HG02798 (cell line): ENCODE measurements around the gene ARID3B.
"Not testable (repeated sequence)": the region's sequence is repeated elsewhere in the genome, so short reads cannot be mapped to it uniquely, and the experiment has no call there.

Source experiments
- ATAC-seq: cut with Tn5 transposase; IDR thresholded peaks from one replicate; pipeline ENCODE4 v1.9.1; 2021; ENCODE audit warnings: mild to moderate bottlenecking; ENCODE audit not compliant: unreplicated experiment, poor library complexity

The ARID3B gene, protein sequence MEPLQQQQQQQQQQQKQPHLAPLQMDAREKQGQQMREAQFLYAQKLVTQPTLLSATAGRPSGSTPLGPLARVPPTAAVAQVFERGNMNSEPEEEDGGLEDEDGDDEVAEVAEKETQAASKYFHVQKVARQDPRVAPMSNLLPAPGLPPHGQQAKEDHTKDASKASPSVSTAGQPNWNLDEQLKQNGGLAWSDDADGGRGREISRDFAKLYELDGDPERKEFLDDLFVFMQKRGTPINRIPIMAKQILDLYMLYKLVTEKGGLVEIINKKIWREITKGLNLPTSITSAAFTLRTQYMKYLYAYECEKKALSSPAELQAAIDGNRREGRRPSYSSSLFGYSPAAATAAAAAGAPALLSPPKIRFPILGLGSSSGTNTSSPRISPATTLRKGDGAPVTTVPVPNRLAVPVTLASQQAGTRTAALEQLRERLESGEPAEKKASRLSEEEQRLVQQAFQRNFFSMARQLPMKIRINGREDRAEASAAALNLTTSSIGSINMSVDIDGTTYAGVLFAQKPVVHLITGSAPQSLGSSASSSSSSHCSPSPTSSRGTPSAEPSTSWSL

DNA sequence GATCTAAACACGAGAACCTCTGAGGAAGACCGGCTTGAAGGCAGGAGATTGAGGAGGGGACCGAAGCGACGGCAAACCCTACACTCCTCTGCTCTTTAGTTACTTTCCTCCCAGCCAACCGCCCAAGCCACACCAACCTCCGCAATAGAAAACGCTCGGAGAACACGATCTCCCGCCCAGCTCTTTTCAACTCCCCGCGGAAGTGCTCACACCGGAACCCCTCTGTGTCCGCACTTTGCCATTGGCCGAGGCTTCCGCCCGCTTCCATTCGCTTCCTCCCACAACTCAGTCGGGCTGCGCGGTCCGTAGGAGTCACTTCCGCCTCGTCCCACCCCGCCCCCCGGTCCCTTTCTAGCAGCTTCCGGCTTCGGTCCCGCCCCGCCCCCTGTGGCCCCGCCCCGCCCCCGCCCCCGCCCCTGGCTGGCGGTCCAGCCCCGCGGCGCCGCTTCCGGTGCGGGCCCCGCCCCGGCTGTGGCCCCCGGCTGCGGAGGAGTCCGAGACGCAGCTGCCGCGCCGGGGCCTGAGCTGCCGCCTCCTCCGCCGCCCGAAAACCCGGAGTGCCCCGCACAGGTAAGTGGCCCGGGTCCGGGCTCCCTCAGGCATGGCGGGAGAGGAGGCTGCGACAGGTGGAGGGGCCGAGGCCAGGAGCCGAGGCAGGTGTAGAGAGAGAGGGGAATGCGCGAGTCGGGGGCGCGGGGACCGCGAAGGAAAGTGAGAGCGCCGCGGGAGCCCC lies at the start of gene ARID3B:
Gene ARID3B, plus strand, starts transcription at position 460 of the 733 bp plus-strand sequence. CDS start 2,717 bp downstream, outside the sequence.
- peak; percentile 88 for ATAC-seq

DNA sequence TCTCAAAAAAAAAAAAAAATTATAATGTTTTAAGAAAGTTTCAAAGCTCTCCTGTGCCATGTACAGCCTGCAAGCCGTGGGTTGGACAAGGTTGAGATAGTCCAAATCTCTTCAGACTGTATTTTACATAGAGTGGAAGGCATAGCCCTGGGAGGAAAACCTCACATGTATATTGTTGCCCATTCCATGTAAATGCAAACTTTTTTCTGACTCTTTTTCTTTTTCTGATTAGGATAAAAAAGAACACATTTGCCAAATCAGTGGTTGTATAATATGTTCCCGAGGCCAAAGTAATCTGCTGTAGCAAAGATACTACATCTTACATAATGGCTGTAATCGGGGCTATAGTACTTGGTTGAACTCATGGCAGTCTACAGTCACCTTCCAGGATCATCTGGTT lies 44.4 kb upstream of the ARID3B start:
- ATAC-seq: no peak

DNA sequence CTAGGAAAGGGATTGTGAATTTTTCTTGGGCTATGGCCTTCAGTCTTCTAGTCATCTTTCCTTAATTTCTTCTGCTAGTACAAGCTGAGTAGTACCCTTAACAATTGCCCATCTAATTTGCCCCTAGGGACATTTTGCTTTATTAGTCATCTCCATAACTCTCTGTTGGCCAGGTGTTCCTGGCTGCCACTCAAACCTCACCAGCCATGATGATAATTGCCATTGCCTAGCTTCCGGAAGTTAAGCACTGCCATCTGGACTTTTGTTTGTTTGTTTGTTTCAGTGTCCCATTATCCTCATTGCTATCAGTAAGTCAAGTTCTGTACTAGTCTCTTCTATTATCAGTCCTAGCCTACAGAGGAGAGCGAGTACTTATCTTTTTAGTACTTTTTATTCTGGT lies 43.4 kb upstream of the ARID3B start:
- ATAC-seq: no peak

DNA sequence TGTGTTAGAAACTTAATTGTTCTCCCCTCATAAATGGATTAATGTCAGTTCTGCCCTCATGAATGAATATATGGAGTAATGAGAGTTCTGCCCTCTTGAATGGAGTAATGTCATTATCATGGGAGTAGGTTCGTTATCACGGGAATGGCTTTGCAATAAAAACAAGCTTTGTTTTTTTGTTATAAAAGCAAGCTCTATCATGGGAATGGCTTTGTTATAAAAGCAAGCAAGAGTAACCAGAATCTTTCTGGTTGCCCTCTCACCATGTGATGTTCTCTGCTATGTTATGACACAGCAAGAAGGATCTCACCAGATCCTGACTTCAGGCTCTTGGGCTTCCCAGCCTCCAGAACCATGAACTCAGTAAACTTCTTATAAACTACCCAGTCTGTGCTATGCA lies 41.7 kb upstream of the ARID3B start:
- no peak for ATAC-seq

DNA sequence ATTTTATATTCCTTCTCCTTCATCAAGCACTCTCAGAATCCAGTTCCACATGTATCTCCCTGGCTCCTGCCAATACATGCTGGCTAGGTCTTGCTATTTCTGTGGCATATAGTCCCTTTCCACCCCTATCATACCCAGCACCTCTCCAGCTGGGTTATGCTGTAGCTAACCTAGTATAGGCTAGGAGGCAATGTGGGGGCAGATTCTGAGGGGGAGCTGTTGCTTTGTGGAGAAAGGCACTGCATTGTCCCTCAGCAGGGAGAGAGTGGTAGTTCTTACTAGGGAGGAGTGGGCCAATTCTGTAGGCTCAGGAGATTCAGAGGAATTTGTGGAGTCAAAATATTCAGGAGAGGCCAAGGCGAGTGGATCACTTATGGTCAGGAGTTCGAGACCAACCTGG lies 40.6 kb upstream of the ARID3B start:
- ATAC-seq: no peak

DNA sequence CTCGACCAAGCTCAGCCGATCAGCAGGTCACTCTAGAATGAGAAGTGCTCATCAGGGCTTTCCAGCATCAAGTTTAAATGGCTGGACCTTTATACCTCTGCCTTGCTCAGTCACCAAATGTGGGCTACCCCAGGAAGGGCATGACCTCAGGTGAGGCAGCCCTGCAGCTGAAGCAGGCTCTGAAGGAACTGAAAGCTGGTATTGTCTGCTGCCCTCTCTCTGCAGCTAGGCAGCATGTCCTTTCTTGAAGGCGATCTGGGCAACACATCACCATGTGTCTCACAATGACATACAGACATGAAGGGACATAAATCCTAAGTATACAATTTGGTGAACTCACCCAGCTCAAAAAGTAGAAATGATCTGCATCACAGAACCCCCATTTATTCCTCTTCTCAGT lies 38.7 kb upstream of the ARID3B start:
- ATAC-seq: no peak

DNA sequence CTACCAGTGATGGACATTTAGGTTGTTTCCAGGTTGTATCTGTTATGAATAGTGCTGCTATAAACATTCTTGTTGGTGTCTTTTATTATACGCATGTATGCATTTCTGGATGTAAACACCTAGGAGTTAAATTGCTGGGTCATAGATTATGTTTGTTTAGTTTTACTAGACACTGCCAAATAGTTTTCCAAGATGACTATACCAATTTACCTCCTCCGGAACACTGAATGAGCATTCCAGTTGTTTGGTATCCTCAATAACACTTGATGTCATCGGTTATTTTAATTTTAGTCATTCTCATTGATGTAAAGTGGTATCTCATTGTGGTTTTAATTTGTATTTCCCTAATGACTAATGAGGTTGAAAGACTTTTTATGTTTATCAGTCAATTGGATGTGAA lies 36.6 kb upstream of the ARID3B start:
- ATAC-seq: no peak

DNA sequence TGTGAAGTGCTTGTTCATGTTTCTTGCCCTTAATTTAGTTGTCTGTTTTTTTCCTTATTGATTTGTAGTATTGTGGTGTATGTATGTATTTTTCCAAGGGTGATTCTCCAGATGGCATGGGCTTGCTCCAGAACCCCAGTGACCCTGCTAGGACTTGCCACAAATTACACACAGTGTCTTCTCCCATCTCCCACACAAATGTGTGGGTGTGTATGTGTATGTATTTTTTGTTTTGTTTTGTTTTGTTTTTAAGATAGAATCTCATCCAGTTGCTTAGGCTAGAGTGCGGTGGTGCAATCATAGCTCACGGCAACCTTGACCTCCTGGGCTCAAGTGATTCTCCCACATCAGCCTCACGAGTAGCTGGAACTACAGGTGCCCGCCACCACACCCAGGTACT lies 36.2 kb upstream of the ARID3B start:
- ATAC-seq: no peak

DNA sequence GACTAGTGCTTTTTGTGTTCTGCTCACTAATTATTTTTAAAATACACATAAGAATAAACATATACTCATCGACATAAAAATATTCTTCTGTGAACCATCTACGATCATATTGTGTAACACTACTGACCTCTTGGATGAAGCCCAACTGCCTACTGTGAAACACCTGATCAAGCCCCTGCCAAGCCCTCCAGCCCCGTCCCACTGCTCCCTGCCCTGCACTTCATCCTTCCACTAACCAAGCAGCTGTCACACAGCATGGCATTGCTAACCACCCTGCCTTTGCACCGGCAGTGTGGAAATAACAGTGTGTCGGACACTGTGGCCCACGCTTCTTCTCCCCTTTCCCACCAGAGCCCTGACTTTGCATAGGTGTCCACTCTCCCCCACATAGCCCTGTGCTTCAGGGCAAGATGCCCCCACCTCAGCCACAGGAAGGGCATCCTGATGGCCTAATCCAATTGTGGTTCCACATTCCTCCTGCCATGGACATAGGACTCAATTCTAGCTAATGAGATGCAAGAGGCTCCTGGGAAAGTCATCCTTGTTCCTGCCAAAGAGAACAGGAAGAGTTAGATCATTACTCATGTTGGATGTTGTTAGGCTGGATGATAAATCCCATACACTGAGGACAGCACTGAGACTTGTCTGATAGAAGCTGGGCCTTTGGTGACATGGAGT lies 35.0 kb upstream of the ARID3B start:
- ATAC-seq: no peak

DNA sequence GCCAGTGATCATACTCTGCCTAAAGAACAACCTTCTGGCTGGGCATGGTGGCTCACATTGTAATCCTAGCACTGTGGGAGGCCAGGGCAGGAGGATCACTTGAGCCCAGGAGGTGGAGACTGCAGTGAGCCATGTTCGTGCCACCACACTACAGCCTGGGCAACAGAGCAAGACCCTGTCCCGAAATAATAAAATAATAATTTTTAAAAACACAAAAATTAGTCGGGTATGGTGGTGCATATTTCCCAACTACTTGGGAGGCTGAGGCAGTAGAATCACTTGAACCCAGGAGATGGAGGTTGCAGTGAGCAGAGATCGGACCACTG lies 34.5 kb upstream of the ARID3B start:
- ATAC-seq: no peak

DNA sequence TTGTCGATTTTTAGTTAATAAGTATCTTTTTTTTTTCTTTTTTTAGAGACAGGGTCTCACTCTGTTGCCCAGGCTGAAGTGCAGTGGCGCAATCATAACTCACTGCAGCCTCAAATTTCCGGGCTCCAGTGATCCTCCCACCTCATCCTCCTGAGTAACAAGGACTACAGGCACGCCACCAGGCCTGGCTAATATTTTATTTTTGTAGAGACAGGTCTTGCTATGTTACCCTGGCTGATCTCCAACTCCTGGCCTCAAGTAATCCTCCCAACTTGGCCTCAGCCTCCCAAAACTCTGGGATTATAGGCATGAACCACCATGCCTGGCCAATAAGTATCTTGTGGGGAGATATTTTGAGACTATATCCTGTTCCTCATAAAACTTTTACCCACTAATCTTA lies 29.4 kb upstream of the ARID3B start:
- no peak for ATAC-seq

DNA sequence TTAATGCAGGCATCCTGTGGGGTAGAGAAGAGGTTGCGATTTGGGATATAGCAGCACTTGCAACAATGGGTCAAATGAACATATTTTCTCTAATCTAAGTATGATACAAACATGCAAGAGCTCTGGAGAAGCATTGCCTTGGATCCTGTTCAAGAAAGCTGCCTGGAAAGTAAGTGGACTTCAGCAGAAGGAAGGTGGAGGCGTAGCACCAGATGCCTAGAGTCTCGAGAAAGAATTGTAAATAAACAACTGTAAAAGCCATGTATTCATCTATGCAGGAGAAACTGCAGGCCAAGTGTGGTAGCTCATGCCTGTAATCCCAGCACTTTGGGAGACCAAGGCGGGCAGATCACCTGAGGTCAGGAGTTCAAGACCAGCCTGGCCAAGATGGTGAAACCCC lies 27.0 kb upstream of the ARID3B start:
- ATAC-seq: not testable (repeated sequence)

DNA sequence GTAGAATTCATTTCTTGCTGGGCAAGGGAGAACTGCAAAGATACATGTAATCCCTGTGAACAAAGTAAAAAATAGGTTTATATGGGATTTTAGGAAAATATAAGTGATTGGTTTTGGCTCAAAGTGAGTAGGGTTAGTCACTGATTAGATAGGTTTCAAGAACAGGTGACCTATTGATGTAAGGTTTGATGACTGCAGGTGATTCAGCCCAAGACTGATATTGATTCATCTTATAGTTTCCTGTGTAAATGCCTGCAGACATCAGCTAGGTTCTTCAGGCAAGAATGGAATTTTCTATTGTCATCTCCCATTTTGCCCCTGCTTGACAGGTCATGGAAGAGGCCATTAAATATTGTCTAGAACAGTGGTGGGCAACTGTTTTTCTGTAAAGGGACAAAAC lies 23.9 kb upstream of the ARID3B start:
- no peak for ATAC-seq

DNA sequence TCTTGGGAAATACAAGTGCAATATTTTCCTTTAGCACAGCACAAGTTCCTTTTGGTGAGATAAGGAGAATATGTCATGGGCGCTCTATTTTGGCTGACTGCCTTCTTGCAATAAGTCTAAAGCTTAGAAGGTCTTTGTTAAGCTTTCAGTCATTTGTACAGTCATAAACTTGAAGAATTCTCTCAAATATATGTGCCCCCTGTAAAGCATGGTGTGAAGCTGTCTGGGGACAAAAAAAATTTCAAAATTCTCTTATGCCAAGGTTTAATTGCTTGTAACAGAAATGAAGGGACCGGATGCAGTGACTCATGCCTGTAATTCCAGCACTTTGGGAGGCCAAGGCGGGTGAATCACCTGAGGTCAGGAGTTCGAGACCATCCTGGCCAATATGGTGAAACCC lies 21.7 kb upstream of the ARID3B start:
- no peak for ATAC-seq

DNA sequence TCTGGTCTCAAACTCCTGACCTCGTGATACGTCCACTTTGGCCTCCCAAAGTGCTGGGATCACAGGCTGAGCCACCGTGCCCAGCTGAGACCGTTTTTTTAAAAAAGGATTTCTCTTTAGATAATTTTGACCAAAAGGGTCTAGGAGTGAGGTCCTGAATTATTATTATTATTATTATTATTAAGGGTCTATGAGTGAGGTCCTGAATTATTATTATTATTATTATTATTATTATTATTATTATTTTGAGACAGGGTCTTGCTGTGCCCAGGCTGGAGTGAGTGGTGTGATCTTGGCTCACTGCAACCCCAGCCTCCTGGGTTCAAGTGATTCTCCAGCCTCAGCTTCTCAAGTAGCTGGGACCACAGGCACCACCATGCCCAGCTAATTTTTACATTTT lies 20.6 kb upstream of the ARID3B start:
- ATAC-seq: no peak

DNA sequence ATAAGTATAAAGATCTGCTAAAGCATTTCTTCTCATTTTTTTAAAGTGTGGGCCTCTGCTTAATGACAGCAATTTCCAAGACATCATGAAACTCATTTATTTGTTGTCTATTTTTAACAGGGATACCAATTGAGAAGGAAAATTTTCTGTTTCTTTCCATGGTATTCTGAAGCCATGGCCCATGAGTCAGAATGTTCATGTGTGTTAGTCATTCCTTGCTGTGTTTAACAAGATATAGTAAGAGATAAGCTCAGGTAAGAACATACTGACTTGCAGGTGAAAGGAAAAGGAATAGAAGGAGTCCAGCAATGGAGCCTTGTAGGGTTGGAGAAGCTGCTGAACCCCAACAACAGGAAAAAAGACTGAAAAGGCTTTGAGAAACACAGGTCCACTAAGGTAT lies 17.0 kb upstream of the ARID3B start:
- ATAC-seq: no peak

DNA sequence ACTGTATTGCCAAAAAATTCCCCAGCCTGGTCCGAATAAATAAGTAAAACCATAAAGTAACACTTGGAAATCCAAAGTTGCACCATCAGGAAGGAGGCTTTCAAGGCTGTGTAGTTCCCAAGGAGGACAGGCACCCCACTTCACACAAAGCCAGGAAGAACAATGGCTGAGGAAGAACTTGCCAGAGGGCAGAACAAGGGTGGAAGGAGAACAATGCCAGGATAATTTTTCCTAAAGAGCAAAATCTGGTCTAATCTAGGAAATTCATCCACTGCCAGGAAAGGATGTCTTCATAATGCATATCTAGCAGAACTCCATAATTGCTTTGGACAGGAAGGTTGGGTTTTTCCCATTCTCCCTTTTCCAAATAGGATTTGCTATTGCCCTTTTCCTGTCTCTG lies 15.7 kb upstream of the ARID3B start:
- no peak for ATAC-seq

DNA sequence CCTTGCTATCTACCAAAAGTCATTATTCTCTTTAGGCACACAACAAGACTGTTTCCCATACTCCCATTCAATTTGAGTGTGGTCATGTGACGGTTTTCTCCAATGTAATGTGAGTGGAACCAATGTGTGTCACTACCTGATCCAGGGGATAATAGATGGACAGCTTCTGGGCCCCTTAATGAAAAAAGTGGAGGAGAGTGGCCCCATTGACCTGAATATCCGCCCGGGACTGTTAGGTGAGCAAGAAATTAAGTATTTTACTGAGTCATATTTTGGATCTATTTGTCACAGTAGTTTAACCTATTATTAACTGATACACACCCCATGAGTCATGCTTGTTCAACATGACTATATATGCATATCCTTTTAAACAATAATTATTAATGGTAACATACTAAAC lies 15.1 kb upstream of the ARID3B start:
- ATAC-seq: no peak

DNA sequence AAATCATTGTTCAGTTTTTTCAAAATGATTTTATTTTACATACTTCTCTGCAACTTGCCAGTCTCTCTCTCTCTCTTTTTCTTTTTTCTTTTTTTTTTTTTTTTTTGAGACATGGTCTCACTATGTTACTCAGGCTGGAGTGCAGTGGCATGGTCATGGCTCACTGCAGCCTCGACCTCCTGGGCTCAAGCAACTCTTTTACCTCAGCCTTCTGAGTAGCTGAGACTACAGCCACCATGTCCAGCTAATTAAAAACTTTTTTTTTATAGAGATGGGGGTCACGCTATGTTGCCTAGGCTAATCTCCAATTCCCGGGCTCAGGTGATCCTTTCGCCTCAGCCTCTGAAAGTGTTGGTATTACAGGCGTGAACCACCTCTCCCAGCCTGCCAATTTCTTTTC lies 12.1 kb upstream of the ARID3B start:
- ATAC-seq: no peak

DNA sequence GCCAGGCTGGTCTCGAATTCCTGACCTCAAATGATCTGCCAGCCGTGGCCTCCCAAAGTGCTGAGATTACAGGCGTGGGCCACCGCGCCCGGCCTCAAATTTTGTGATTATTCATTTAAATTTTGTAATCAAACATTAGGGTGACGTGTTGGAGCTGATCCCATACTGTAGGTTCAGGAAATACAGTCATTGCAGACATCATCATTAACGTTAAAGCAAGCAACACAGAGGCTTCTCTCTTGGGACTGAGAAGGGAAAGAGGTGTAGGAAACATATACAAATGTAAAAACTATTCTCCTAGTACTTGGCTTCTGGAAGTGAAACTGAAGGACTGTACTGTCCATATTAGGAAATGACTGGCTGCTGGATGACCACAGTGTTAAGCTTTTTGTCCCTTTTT lies 11.1 kb upstream of the ARID3B start:
- ATAC-seq: no peak

DNA sequence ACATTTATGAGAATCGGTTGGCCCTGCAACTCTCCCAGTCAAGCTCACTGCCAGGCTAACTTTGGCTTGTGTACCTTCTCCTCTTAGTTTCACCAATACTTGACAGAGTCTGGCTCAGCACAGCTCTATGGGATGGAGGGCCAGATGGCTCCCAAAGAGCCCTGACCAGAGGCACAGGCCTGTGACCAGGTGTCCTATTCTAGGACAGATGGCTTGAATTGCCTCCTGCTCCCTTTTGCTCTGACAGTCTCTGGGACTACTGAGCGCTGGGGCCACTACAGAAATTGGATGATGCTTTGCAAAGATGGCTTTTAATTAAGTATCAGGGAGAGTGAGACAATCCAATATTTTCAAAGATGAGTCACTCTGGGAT lies 10.3 kb upstream of the ARID3B start:
- no peak for ATAC-seq
